ENCODE data around the gene CRACR2B.

DNA sequence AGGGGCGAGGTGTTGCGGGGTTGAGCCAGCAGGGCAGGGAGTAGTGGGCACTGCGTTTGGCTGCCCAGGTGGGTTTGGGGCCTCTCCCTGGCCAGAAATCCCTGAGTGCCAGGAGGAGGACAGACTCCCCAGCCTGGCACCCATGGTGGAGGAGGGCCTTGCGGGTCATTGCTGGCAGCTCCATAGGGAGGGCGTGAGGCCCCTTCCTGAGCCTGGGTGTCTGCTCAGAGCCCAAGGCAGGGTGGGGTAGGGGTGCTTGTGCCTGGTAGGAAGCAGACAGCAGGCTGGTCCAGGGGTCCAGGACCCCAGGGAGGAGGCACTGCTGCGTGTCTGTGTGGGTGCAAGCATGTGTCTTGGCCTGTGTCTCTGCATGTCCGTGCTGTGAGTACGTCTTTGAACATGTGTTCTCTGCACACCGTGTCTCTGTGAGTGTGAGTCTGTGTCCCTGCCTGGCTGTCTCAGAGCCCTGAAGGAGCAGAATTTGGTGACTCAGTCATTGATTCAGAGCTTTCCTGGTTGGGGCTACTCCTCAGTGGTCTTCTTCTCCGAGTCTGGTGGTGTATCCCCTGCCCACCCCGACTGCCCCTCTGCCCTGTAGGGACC lies 18.9 kb downstream of the CRACR2B start:
- TF ChIP-seq EZH2phosphoT487 (IDR thresholded peaks at IDR 0.05; ENCODE audit: insufficient read depth, low read depth) (no peak), EZH2 (IDR thresholded peaks at IDR 0.05; ENCODE audit: insufficient read depth, poor library complexity, severe bottlenecking) (no peak)

Measured in GM23248 (cell line).